Stimulated activated CD4-positive, alpha-beta T cell treated with anti-CD3 and anti-CD28 coated beads, Interleukin-15, amount 100 ng/mL, for 1 hour (primary cell): ENCODE data around the gene LMO3.

Experiments used
- DNase-seq, 2 donors: peaks; one replicate each; pipeline ENCODE4 v3.0.0-alpha.2; 2020; ENCODE audit warnings: low read depth in 1 of 2, low spot score in 1 of 2

The LMO3 gene

DNA sequence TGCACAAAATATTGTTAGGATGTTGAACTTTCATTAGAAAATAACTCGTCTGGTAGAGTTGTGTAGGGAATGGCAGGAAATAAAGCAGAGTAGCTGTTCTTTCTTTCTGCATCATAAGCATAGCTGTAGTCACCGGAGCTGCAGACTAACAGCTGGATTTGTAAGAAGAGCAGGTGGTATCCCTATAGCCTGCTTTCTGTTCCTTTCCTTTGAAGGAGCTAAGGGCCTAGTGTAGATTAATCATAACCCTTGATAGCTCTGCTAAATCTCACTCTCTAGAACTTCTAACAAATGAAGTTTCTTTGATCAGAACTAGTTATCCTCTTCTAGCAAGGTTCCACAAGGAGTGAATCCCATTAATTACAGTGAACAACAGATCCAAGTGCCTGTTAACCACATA lies 3.5 kb downstream of the LMO3 start:
- DNase-seq: no peak

DNA sequence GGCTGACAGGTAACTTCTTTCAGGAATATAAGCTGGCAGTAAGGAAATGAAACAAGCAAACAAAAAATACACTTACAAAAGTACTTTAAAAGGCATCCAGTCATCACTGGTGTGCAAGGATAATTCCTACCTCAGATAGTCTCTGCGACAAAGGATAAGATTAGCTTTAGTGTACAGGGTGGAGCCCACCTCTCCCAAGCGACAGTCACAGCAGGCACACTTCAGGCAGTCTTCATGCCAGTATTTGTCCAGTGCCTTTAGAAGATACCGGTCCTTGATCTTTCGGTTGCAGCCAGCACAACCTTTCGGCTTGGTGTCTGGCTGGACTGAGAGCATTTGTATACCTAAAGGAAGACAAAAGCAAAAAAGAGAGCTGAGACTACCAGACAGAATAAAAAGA lies 5.4 kb downstream of the LMO3 start:
- no peak for DNase-seq

DNA sequence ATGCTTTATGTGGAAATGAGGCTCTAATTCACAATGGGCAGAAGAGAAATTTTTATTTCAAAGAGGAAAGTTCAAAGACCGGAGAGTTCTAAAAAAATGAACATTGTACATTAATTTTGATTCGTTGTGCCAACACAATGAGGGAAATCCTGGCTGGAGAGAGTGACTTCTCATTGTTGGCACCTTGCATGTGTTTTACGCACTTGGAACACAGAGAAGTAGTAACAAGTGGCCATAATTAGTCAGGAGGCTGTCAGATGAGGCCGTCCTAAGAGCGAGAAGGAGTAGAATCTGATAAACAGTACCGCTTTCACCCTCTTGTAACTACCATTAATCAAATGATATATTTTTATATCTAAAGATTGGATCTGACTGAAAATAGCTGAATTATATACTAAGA lies 6.9 kb downstream of the LMO3 start:
- DNase-seq: no peak

DNA sequence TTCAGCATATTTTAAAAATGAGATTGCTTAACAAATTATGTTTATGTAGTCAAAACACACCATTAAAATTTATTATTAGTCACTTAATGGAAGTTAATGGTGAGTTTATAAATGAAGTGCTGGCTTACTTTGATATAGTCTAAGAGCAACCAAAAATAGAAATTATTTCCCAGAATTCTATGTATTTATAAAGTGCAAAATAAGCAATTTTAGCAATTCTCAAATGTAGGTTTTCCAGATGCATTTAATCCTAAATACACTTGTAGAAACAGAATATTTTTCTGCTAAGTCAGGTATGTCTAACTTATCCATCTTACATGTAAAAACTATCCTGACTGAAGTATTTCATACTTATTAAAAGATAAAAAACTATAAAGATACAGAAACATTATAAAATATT lies 11.2 kb downstream of the LMO3 start:
- DNase-seq: no peak

DNA sequence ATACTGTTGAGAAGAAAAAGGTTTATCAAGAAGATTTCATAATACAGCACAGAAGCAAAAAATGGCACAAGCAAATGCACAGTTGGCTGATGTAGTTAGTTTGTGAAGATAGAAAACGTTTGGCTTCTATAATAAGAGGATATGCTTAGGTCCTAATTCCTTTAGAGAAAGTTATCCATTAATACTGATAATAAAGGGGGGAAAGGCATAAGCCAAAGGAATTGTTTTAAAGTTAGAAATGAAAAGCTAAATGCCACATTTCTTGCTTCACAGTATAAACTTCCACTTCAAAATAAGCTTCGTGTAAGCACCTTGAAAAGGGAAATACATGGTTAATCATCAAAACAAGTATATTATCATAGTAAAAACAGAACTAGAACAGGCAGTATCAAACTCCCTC lies 12.4 kb downstream of the LMO3 start:
- DNase-seq: no peak

DNA sequence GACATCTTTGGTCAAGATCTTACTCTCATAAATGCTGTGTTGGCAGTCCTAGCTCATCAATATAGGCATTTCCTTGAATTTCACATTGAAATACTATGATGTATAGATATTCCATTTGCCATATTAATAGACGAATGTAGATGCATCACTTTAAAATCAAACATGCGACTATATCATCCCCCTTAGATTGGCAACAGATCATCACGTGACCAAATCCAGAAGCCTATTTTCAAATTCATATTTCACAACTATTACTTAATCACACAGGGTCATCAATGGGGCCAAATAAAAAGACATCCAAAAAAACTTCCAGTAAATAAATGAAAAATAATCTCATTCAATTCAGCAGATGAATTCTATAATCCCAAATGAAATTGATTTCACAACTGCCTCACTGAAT lies 15.3 kb downstream of the LMO3 start:
- DNase-seq: no peak

DNA sequence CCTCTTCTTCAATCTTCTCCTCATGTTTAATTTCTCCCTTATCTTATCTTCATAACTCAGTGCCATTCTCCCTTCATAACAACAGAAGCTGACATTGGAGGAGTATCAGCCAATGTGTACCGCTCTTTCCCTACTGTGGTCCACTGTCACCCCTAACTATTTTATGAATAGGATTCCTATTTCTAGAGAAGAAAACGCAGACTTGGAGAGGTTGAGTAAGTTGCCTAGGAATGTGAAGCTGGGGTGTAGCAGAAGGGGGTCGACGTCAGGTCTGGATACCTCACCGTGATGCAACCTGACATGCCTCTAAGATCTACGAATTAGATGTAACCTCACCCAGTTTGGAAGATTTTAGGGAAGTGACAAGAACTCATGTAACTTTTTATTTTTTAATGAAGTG lies 17.1 kb downstream of the LMO3 start:
- DNase-seq: no peak

DNA sequence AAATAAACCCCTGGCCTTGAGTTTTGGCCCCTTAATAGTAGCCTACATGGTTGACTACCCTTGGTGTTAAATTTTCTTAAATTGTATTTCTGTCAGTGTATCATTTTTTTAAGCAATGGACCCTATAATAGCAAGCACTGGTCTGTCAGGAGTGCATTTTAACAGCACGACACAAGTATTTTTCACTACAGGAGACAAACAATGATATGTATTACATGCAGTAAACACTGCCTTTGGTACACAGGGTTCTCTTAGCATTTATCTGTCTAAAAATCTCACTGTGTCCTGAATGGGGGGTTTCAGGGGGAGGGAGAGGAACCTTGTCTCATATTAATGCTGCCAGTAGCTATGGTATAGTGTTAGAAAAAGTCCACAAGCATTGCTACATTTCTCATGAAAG lies 18.4 kb downstream of the LMO3 start:
- DNase-seq: no peak

DNA sequence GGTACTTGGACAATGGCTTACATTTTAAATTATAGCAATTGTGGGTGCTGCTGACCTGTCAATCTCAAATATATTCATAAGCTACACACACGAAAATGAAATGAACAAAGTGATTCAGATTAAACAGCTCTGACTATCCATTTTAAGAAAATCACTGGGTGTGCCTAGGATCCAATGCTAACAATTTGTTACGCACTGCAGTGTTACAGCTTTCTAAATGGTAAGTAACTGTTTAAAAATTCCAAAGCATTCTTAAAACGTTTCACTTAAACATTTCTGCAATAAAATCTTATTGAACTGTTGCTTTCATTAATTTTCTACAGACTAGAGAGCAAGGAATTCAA lies 18.9 kb downstream of the LMO3 start:
- DNase-seq: no peak

DNA sequence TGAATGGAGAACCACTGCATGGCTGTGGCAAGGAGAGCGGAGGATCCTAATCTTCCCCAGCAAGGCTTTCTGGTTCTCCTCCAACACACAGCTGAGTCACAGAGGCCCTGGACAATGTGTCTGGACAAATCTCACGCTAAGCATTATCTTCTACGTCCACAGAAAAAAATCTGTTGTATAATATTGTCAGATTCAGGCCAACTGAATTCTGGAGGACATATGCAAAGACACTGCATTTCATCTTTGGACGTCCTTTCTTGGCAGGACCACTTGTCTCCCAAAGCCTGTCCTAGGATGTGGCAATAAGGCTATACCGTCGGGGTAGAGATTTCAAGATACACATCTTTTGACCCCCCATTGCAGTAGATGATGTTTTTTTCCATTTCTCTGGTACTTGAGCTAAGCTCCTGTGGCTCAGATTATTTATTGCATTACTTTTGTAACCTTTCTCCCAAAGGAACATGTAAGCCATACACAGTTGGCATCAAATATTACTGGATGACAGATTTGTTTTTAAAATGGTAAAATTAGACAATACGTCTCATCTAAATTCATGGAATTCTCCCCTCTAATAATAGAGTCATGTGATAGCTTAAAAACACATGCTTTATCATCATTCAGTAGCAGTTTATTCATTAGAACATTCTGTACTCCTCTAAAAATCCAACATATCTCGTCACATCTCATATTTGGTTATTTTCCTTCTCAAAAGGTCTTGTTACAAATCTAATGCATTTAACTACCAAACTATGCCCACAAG lies 19.4 kb downstream of the LMO3 start:
- no peak for DNase-seq

DNA sequence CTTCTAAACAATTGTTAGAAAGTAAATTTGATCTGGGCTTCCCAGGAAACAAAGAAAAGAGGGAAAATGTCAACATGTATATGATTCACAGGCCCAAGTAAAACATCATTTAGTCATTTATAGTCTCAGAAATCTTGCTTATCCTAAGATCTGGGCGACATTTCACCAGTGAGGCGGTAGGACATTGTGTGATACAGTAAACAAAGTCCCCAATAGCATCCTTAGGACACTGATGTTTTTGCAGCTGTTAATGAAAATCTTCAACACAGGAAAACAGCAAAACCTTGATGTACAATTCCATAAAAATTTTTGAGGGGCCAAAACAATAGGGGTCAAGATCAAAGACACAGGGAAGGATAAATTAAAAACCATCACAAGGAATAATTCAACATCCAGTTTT lies 20.2 kb downstream of the LMO3 start:
- DNase-seq: no peak

DNA sequence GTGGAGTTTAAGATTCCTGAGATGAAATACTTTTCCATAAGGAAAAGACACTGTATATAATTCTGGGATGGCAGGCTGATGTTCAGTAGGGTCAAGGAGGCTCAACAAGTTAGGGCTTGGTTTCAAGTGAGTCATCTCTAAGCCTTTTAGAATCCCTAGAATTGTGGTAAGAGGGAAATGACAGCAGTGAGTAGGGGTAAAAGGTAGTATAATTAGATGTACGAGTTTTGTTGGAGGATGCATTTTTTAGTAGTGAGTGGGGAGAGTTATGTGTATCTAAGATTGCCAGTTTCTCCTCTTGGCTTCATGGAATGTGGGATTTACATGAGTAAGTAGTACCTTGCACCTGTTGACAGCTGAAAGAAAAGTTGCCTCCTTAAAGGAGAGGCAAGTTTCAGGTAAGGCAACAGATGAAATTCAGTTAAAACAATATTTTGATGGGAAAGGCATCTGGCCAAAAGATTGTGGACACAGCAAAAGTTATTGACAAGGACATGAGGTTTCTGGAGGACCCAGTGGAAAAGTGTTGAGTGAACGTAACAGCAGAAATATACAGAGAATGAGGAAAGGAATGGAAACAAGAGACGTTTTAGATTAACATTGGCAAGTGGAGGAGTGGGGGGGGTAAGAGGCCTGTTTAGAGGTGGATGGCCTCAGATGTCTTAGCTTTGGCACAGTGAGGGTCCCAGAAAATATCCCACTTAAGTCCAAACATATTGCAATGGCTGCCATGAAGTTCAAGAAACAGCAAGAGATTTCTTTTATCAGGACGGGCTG lies 21.8 kb downstream of the LMO3 start:
- no peak for DNase-seq

DNA sequence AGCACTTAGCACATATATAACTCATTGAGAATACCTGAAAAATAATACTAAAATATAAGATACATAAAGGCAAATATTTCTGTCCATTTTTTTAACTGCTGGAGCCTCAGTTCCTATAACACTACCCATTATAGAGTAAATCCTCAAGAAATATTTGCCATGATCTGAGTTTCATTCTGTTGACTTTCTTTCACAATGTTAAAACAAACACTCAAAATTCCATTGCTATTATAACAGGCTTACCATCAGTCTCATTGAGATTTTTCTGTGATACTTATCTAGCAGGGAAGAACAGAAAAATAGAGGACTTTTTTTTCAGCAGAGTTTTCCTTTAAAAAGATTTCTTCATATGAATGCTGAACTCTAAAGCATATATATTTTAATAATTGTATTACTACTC lies 24.5 kb downstream of the LMO3 start:
- DNase-seq: no peak

DNA sequence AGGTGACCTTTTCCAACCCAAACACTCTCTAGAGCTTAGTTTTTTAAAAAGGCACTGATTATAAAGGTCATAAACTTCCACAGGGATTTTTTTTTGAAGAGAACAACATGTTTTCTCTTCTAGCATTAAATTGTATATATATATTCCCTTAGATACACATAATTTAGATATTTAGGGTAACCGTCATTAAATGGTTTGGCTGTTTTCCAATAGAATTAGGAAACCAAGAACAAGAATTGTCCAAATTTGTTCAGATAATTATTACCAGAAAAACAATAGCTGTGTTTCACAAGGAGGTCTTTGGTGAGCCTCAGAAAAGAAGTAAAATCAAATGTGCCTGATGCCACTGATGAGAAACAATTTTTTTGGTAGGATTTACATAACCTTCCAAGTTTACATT lies 26.9 kb downstream of the LMO3 start:
- DNase-seq: no peak

DNA sequence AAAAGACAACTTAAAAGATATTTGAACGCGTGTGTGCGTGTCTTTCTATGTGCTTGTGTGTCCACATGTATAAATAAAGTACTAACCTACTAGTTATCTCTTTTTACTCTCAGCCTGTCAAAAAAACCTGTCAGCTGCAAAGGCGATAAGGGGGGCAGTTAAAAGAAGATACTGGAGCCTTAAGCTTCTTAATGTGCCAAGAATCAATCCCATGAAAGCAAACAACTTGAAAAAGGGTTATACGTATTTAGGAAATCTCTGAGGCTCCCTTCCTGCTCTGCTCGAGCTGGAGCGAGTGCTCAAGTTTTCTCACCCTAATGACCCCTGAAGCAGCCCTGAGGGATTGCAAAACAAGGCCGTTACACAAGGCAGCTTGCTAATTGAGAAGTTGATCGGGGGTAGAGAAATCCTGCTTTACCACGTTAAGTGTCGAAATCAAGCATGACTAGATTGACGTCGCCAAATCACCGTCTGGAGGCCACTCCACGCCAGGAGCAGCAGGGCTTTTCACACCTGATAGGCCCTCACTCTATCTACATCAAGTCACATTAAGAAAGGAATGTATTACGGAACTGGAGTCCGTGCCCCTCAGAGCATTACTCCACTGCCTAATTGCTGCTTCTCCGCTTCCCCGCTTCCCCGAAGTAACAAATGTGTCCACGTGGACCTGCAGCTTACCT lies 32.4 kb downstream of the LMO3 start:
- DNase-seq: no peak

DNA sequence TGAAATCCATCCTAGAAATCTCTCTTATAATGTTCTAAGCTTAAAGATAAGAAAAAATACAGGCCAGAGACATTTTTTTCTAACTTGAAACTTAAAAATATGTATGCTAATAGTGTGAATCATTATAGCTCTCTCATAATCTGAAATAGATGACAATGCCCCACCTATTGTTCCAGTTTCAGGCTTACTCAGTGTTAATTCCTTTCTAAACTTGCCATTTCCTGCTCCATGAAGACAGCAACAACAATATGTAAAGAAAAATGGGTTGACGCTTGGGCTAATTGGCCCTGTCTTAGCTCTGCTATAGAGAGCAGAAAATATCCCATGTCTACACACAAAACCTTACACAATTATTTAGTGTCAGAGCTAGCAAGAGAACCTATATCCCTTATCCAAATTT lies 37.1 kb downstream of the LMO3 start:
- no peak for DNase-seq

DNA sequence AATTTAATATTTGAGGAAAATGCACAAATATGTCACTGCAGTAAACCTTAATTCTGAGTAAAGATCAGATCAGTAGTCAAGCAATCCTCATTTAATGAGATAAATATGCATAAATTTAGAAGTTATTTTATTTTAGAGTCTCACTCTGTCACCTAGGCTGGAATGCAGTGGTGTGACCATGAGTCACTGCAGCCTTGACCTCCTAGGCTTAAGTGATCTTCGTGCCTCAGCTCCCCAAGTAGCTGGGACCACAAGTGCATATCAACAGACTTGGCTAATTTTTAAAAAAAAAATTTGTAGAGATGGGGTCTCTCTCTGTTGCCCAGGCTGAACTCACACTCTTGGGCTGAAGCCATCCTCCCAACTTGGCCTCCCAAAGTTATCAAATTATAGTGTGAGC lies 41.3 kb downstream of the LMO3 start:
- no peak for DNase-seq

DNA sequence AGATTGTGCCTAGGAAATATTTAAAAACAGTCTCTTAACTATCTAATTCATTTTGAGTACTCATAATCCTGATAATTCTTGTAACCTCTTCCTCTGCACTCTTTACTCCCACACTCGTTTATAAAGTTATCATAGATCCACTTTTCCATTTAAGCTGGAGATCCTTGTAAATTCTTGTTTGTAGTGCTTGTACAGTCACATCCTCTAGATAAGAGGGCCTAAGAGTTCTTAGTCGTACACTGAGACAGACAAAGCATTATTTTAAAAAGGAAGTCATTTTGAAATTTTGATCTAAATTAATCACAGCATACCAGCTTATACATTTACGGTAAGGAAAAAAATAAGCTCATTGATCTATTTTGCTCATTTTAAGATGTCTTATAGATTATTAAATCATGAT lies 42.5 kb downstream of the LMO3 start:
- DNase-seq: no peak

DNA sequence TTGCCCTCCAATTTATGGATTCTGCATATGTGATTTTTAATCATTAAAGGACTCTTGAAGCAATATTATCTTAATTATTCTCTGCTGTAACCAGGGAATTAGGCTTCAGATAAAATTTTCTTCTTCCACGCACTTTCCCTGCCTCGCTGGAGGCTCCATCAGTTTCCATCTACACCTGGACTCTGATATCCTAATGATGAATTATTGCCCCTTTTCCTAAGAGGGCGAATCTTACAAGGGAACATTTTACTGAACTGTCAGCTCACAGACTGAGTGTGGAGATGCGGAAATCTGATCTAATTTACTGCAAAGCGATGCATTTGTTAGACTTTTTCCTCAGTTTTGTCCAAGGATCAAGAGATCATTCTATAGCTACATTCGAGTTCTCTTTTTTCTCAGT lies 43.0 kb downstream of the LMO3 start:
- DNase-seq: no peak

DNA sequence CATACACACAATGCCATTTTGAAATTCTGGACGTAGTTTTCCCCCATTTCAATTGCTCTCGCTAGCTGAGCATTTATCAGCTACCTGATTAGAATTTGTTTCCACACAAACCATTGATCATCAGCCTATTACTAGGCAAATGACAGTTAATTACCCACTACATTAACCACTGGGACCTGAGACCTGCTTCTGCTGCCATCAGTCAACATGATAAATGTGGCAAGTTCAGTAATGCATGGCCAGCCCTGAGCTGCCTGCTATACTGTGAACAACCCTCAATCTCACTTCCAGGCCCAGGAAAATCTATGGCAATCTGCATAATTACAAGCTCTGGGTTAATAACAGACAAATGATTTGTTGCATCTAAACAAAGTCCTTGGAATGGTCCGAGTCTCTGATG lies 43.5 kb downstream of the LMO3 start:
- no peak for DNase-seq

DNA sequence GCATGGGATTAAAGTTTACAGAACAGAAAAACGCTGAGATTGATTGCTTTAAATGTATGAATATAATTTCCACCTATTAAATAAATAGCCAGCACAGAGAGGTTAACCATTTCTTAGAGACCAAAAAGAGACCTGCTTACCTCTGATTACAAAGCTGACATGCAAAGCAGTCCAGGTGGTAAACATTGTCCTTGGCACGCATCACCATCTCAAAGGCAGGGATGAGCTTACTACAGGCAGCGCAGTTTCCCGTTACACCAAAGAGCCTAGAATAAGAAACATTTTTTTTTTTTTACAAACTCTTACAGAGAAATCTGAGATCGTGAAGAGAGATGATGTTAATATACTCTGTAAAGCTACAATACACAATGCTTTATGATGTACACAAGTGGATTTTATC lies 45.7 kb downstream of the LMO3 start:
- DNase-seq: no peak

DNA sequence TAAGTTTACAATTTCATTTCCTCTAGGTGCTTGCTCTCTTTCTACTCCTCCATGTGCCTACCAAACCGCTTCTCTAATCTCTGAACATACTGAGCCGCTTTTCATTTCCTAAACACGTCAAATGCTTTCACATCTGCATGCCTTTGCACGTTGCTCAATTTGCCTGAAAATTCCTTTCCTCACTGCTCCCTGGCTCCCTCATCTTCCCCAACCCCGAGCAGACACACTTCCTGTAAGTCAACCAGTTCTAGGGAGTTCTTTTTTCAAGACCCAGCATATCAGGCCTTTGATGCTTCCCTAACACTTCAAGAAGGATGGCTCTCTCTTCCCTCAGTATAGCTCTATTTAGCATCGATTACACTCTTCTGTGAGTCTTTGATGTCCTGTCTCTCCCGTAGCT lies 50.3 kb downstream of the LMO3 start:
- no peak for DNase-seq

DNA sequence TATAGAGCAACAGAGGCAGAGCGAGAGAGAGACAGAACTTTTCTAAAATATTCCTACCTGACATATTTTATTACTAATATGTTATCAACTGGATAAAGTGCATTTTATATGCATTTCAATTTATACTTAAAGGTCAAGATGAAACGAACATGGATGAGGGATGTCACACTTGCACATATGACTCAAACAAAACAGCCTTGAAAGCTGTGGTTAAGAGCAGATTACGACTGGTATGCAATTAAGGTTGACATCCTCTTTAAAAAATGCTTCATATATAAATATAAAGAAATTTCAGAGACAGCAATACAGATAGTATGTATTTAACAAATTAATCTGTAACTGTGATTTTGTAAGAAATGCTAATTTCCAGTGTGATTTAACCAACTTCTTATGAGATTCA lies 52.5 kb downstream of the LMO3 start:
- no peak for DNase-seq
